GM18868 (cell line): Measurements from ENCODE around the gene FLAD1.

Experiments
- ATAC-seq: cut with Tn5 transposase; IDR thresholded peaks from one replicate; pipeline ENCODE4 v1.9.1; 2021; ENCODE audit warnings: mild to moderate bottlenecking, moderate library complexity; ENCODE audit not compliant: unreplicated experiment

The FLAD1 gene

GRCh38 chr1:155034318-155035208, 51.4 kb downstream of the FLAD1 start:
- ATAC-seq: no peak

- ATAC-seq: no peak
Measured at GRCh38 chr1:155035936-155036335, 52.8 kb downstream of the FLAD1 start.

- ATAC-seq: no peak
Measured at GRCh38 chr1:155037043-155037442, 53.9 kb downstream of the FLAD1 start.

GRCh38 chr1:155037851-155038441, 54.8 kb downstream of the FLAD1 start:
- no peak for ATAC-seq

- no peak for ATAC-seq
Measured at GRCh38 chr1:155038602-155039307, 55.6 kb downstream of the FLAD1 start.

GRCh38 chr1:155039308-155039669, 56.1 kb downstream of the FLAD1 start:
- no peak for ATAC-seq

- ATAC-seq: no peak
Measured at GRCh38 chr1:155040358-155041093, 57.4 kb downstream of the FLAD1 start.
